ENCODE measurements around the gene CDH12. TPM values are rescaled to one million over a fixed set of nuclear protein-coding genes. Genes with fewer than 3 reads are reported as not detected.
"Not testable (repeated sequence)": the region's sequence is repeated elsewhere in the genome, so short reads cannot be mapped to it uniquely, and the experiment has no call there.

CDH12 gene
- total RNA-seq, 4 donors from 2014 or later: 0.19 to 0.91 (median 0.47) TPM

DNA sequence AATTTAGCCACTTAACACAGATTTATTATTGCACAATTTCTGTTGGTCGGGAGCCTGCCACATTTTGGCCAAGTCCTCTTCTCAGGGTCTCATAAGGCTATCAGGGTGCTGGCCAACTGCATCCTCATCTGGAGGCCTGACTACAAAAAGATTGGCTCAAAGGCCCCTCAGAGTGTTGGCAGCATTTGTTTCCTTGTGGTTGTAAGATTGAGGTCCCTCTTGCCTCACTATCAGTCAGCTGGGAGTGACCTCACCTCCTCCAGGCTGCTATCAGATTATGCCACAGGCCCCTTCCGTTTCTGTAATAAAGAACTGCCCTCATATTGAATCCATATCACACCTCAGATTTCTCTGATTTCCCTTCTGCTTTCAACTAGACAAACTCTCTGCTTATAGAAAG lies 698.4 kb downstream of the CDH12 start:
- intact Hi-C loops (cut with DNase I; ENCODE audit: low total_unique reads); H3K4me3 ChIP-seq (ENCODE audit: low read depth, poor library complexity, severe bottlenecking); DNase-seq (ENCODE audit: low spot score in 2 of 2): not testable (repeated sequence)
- 32 to 50% methylated on average over 2 of the region's 2 CpGs for WGBS, 2 donors

DNA sequence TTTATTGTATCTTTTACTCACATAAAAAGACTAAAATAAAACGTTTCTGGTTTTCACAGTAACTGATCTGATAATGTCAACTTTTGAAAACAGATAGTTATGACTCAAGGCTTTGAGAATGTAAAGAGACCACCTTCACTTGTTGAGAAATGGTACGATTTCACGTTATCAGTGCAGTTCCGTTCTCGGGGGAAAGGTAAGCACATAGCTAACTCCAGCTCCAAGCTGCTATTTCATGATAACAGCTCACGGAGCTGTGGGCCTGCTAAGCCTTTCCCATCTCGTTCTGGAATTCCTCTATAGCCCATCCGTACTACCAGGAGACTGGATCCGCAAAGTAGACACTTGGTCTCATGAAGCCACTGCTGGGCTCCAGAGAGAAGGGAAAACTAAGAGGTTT lies 701.3 kb downstream of the CDH12 start:
- DNase-seq (ENCODE audit: low spot score in 2 of 2); intact Hi-C loops (cut with DNase I; ENCODE audit: low total_unique reads); H3K4me3 ChIP-seq (ENCODE audit: low read depth, poor library complexity, severe bottlenecking): not testable (repeated sequence)
- WGBS, 2 donors: 55 to 57% methylated on average over 9 of the region's 9 CpGs

DNA sequence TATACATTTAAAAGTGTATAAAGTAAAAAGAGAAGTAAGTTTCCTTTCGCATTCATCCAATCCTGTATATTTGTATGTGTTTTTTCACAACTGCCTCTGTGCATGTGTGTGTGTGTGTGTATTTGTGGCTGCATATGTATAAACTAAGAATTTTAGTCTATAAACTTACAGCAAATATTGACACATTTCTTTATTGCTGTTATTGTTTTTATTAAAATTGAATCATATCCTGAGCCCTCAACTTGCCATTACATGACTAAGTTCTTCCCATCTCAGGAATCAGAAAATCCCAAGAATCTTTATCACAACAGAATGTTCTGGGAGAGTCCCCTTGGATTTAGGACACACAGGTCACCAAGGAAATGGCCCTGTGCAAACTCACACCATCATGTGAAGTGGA lies 712.7 kb downstream of the CDH12 start:
- intact Hi-C loops (cut with DNase I; ENCODE audit: low total_unique reads); DNase-seq (ENCODE audit: low spot score in 2 of 2); H3K4me3 ChIP-seq (ENCODE audit: low read depth, poor library complexity, severe bottlenecking): not testable (repeated sequence)
- WGBS, 2 donors: 86 to 100% methylated on average over 1 of the region's 1 CpG

- intact Hi-C loops (cut with DNase I; ENCODE audit: low total_unique reads); H3K4me3 ChIP-seq (ENCODE audit: low read depth, poor library complexity, severe bottlenecking); DNase-seq (ENCODE audit: low spot score in 2 of 2): not testable (repeated sequence)
- 18 to 24% methylated on average over 6 of the region's 6 CpGs for WGBS, 2 donors
These were observed 713.4 kb downstream of the CDH12 start for GRCh38 chr5:22139662-22140300.

- TF ChIP-seq POLR2A (IDR thresholded peaks at IDR 0.05): no peak
- TF ChIP-seq, protein P1, sequence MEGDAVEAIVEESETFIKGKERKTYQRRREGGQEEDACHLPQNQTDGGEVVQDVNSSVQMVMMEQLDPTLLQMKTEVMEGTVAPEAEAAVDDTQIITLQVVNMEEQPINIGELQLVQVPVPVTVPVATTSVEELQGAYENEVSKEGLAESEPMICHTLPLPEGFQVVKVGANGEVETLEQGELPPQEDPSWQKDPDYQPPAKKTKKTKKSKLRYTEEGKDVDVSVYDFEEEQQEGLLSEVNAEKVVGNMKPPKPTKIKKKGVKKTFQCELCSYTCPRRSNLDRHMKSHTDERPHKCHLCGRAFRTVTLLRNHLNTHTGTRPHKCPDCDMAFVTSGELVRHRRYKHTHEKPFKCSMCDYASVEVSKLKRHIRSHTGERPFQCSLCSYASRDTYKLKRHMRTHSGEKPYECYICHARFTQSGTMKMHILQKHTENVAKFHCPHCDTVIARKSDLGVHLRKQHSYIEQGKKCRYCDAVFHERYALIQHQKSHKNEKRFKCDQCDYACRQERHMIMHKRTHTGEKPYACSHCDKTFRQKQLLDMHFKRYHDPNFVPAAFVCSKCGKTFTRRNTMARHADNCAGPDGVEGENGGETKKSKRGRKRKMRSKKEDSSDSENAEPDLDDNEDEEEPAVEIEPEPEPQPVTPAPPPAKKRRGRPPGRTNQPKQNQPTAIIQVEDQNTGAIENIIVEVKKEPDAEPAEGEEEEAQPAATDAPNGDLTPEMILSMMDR (IDR thresholded peaks at IDR 0.05): no peak
- H3K4me3 ChIP-seq (ENCODE audit: low read depth, poor library complexity, severe bottlenecking): no peak overlapping the region
- no peak for DNase-seq (ENCODE audit: low spot score in 2 of 2)
- intact Hi-C loops (cut with DNase I; ENCODE audit: low total_unique reads): no loop called here
- WGBS, 2 donors: 73% methylated on average over 3 of the region's 3 CpGs
These were observed 741.8 kb downstream of the CDH12 start for GRCh38 chr5:22111320-22111719.

DNA sequence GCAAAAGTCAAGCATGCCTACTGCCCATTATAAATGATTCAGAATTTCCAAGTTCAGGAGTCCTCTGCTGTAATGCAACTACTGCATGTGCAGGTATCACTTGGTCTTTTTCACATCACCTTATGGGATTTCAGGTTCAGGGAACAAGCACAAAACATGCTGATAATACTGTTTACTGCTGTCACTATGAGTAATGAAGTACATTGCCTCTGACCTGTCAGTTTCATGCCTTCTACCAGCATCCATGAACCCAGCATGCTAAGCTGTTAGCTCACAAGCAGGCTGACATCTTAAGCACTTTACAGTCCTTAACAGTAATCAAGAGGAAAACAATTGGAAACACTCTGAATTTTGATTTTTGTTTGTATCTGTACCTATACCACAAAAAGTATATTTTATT lies 743.8 kb downstream of the CDH12 start:
- H3K4me3 ChIP-seq (ENCODE audit: low read depth, poor library complexity, severe bottlenecking): no peak overlapping the region
- intact Hi-C loops (cut with DNase I; ENCODE audit: low total_unique reads): no loop called here
- TF ChIP-seq, protein P1 (IDR thresholded peaks at IDR 0.05): no peak
- no peak for TF ChIP-seq POLR2A (IDR thresholded peaks at IDR 0.05)
- no peak for DNase-seq (ENCODE audit: low spot score in 2 of 2)

- DNase-seq (ENCODE audit: low spot score in 2 of 2): no peak
- intact Hi-C loops (cut with DNase I; ENCODE audit: low total_unique reads): no loop called here
- TF ChIP-seq, protein P1 (IDR thresholded peaks at IDR 0.05): no peak
- no peak for TF ChIP-seq POLR2A (IDR thresholded peaks at IDR 0.05)
- H3K4me3 ChIP-seq (ENCODE audit: low read depth, poor library complexity, severe bottlenecking): no peak overlapping the region
These were observed 744.6 kb downstream of the CDH12 start for GRCh38 chr5:22108545-22108944.

DNA sequence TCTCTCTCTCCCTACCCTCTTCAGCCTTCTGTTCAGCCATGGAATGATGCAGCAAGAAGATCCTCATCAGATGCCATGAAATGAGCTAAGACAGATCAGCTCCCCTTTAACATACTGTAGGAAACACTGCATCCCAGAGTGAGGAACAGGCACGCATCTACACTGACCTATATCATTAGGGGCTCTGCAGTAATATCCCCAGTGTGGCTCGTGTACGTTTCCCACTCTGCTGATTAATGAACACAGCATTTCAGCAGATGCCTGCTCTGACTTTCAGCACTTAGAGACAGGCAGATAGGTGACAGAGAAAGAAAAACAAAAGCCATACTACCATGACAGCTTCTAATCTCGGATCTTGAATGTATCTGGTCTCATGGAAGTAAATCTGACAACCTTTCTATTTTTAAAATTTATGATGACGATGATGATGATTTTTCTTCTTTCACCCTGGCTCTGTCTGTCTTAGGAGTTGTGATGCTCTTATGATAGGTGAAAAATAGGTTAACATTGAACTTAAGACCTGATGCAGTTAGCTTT lies 750.3 kb downstream of the CDH12 start:
- no peak for DNase-seq (ENCODE audit: low spot score in 2 of 2)
- WGBS, 2 donors: 77 to 79% methylated on average over 5 of the region's 5 CpGs
- intact Hi-C loops (cut with DNase I; ENCODE audit: low total_unique reads): no loop called here
- H3K4me3 ChIP-seq (ENCODE audit: low read depth, poor library complexity, severe bottlenecking): no peak overlapping the region
- no peak for TF ChIP-seq POLR2A (IDR thresholded peaks at IDR 0.05)
- TF ChIP-seq, protein P1 (IDR thresholded peaks at IDR 0.05): no peak

All from lower leg skin (tissue), 4 donors.